Activated CD4-positive, alpha-beta T cell treated with anti-CD3 and anti-CD28 coated beads, Interleukin-2, amount 50 U/mL, for 1 hour (primary cell): Measurements from ENCODE around the gene MYO5B.

Source experiments
- DNase-seq: peaks from one replicate; pipeline ENCODE4 v3.0.0-alpha.2; 2020

The MYO5B gene

GRCh38 chr18:50006470-50007046, 188.4 kb downstream of the MYO5B start:
- DNase-seq: no peak

- no peak for DNase-seq
Observed at GRCh38 chr18:50004013-50004412, 190.9 kb downstream of the MYO5B start.

GRCh38 chr18:50002781-50003180, 192.2 kb downstream of the MYO5B start:
- DNase-seq: no peak

- DNase-seq: no peak
Observed at GRCh38 chr18:50000227-50000626, 194.7 kb downstream of the MYO5B start.

- DNase-seq: no peak
Observed at GRCh38 chr18:49999128-49999527, 195.8 kb downstream of the MYO5B start.

- no peak for DNase-seq
Observed at GRCh38 chr18:49997558-49997957, 197.4 kb downstream of the MYO5B start.

GRCh38 chr18:49994410-49994809, 200.5 kb downstream of the MYO5B start:
- DNase-seq: no peak

- DNase-seq: no peak
Observed at GRCh38 chr18:49993299-49993698, 201.6 kb downstream of the MYO5B start.

- DNase-seq: no peak
Observed at GRCh38 chr18:49988733-49989132, 206.2 kb downstream of the MYO5B start.

- DNase-seq: no peak
Observed at GRCh38 chr18:49988101-49988500, 206.8 kb downstream of the MYO5B start.

GRCh38 chr18:49985236-49985635, 209.7 kb downstream of the MYO5B start:
- DNase-seq: no peak

GRCh38 chr18:49980896-49981295, 214.1 kb downstream of the MYO5B start:
- DNase-seq: no peak

- DNase-seq: no peak
Observed at GRCh38 chr18:49976795-49977560, 218.0 kb downstream of the MYO5B start.

GRCh38 chr18:49976001-49976400, 218.9 kb downstream of the MYO5B start:
- no peak for DNase-seq

- no peak for DNase-seq
Observed at GRCh38 chr18:49974079-49974478, 220.9 kb downstream of the MYO5B start.

GRCh38 chr18:49973592-49973991, 221.4 kb downstream of the MYO5B start:
- no peak for DNase-seq

- DNase-seq: no peak
Observed at GRCh38 chr18:49972535-49972934, 222.4 kb downstream of the MYO5B start.

- DNase-seq: no peak
Observed at GRCh38 chr18:49971462-49971861, 223.5 kb downstream of the MYO5B start.

- no peak for DNase-seq
Observed at GRCh38 chr18:49970319-49970718, 224.6 kb downstream of the MYO5B start.

- no peak for DNase-seq
Observed at GRCh38 chr18:49968644-49969309, 226.2 kb downstream of the MYO5B start.

GRCh38 chr18:49967636-49968313, 227.2 kb downstream of the MYO5B start:
- no peak for DNase-seq

GRCh38 chr18:49967171-49967570, 227.8 kb downstream of the MYO5B start:
- no peak for DNase-seq

- no peak for DNase-seq
Observed at GRCh38 chr18:49966090-49966489, 228.9 kb downstream of the MYO5B start.

GRCh38 chr18:49963217-49963616, 231.7 kb downstream of the MYO5B start:
- no peak for DNase-seq
